ENCODE data around the gene GRK1. TPM values are rescaled to one million over a fixed set of nuclear protein-coding genes. Genes with fewer than 3 reads are reported as not detected.

The GRK1 gene
- total RNA-seq, 1 experiment from 2014 or later = not detected

GRCh38 chr13:113728571-113729054 is 61.6 kb downstream of the GRK1 start:
- no peak for DNase-seq (ENCODE audit: low read depth)

- peak; percentile 66 for DNase-seq (ENCODE audit: low read depth)
These were observed 62.4 kb downstream of the GRK1 start for GRCh38 chr13:113729187-113730019.

GRCh38 chr13:113730258-113730691 is 63.3 kb downstream of the GRK1 start:
- DNase-seq (ENCODE audit: low read depth) = no peak

GRCh38 chr13:113730831-113731191 is 63.8 kb downstream of the GRK1 start:
- no peak for DNase-seq (ENCODE audit: low read depth)

GRCh38 chr13:113731192-113732175 is 64.5 kb downstream of the GRK1 start:
- no peak for DNase-seq (ENCODE audit: low read depth)

GRCh38 chr13:113732176-113732960 is 65.3 kb downstream of the GRK1 start:
- DNase-seq (ENCODE audit: low read depth) = no peak

- no peak for DNase-seq (ENCODE audit: low read depth)
These were observed 66.2 kb downstream of the GRK1 start for GRCh38 chr13:113732961-113733950.

GRCh38 chr13:113734099-113734825 is 67.2 kb downstream of the GRK1 start:
- DNase-seq (ENCODE audit: low read depth) = no peak

- no peak for DNase-seq (ENCODE audit: low read depth)
These were observed 67.8 kb downstream of the GRK1 start for GRCh38 chr13:113734826-113735125.

GRCh38 chr13:113735194-113735593 is 68.2 kb downstream of the GRK1 start:
- no peak for DNase-seq (ENCODE audit: low read depth)

- DNase-seq (ENCODE audit: low read depth) = no peak
These were observed 68.7 kb downstream of the GRK1 start for GRCh38 chr13:113735750-113736149.

- DNase-seq (ENCODE audit: low read depth) = no peak
These were observed 69.3 kb downstream of the GRK1 start for GRCh38 chr13:113736258-113736731.

GRCh38 chr13:113737803-113738202 is 70.8 kb downstream of the GRK1 start:
- DNase-seq (ENCODE audit: low read depth) = no peak

GRCh38 chr13:113739527-113740285 is 72.7 kb downstream of the GRK1 start:
- no peak for DNase-seq (ENCODE audit: low read depth)

- DNase-seq (ENCODE audit: low read depth) = no peak
These were observed 73.2 kb downstream of the GRK1 start for GRCh38 chr13:113740286-113740556.

GRCh38 chr13:113740661-113741060 is 73.6 kb downstream of the GRK1 start:
- no peak for DNase-seq (ENCODE audit: low read depth)

- no peak for DNase-seq (ENCODE audit: low read depth)
These were observed 74.2 kb downstream of the GRK1 start for GRCh38 chr13:113741191-113741668.

- peak; percentile 82 for DNase-seq (ENCODE audit: low read depth)
These were observed 75.0 kb downstream of the GRK1 start for GRCh38 chr13:113742000-113742441.
